HuH-7.5 (cell line): ENCODE data around the gene ECE1.

ENCODE experiments used
- DNase-seq: peaks from one replicate; pipeline ENCODE4 v3.0.0; 2011; ENCODE audit warnings: low spot score

The ECE1 gene

GRCh38 chr1:21325231-21325718, 35.0 kb upstream of the ECE1 start:
- no peak for DNase-seq

GRCh38 chr1:21324368-21325141, 34.3 kb upstream of the ECE1 start:
- DNase-seq: no peak

GRCh38 chr1:21323091-21323490, 32.8 kb upstream of the ECE1 start:
- no peak for DNase-seq

GRCh38 chr1:21322681-21323016, 32.4 kb upstream of the ECE1 start:
- no peak for DNase-seq

GRCh38 chr1:21321963-21322680, 31.9 kb upstream of the ECE1 start:
- DNase-seq: no peak

GRCh38 chr1:21320410-21321108, 30.3 kb upstream of the ECE1 start:
- DNase-seq: no peak

GRCh38 chr1:21319447-21320407, 29.5 kb upstream of the ECE1 start:
- no peak for DNase-seq

GRCh38 chr1:21318714-21319159, 28.5 kb upstream of the ECE1 start:
- DNase-seq: no peak

GRCh38 chr1:21318057-21318713, 27.9 kb upstream of the ECE1 start:
- DNase-seq: no peak

GRCh38 chr1:21317690-21318043, 27.4 kb upstream of the ECE1 start:
- no peak for DNase-seq

- no peak for DNase-seq
Measured at GRCh38 chr1:21317035-21317689, 26.9 kb upstream of the ECE1 start.

- DNase-seq: no peak
Measured at GRCh38 chr1:21314743-21315396, 24.6 kb upstream of the ECE1 start.

- DNase-seq: no peak
Measured at GRCh38 chr1:21313886-21314721, 23.8 kb upstream of the ECE1 start.

- no peak for DNase-seq
Measured at GRCh38 chr1:21313203-21313885, 23.1 kb upstream of the ECE1 start.

GRCh38 chr1:21312407-21312992, 22.2 kb upstream of the ECE1 start:
- no peak for DNase-seq

- no peak for DNase-seq
Measured at GRCh38 chr1:21311016-21311415, 20.8 kb upstream of the ECE1 start.

- DNase-seq: no peak
Measured at GRCh38 chr1:21308847-21309652, 18.8 kb upstream of the ECE1 start.
